HG03575 (cell line): Measurements from ENCODE around the gene OGFOD3.

Experiments used
- ATAC-seq: cut with Tn5 transposase; IDR thresholded peaks from one replicate; pipeline ENCODE4 v1.9.1; 2021; ENCODE audit not compliant: unreplicated experiment, insufficient number of reproducible peaks, low FRiP score; ENCODE audit errors: extremely low read depth

The OGFOD3 gene

GRCh38 chr17:82392941-82393340 is 25.4 kb downstream of the OGFOD3 start:
- ATAC-seq = no peak

GRCh38 chr17:82392209-82392920 is 26.0 kb downstream of the OGFOD3 start:
- ATAC-seq = no peak

DNA sequence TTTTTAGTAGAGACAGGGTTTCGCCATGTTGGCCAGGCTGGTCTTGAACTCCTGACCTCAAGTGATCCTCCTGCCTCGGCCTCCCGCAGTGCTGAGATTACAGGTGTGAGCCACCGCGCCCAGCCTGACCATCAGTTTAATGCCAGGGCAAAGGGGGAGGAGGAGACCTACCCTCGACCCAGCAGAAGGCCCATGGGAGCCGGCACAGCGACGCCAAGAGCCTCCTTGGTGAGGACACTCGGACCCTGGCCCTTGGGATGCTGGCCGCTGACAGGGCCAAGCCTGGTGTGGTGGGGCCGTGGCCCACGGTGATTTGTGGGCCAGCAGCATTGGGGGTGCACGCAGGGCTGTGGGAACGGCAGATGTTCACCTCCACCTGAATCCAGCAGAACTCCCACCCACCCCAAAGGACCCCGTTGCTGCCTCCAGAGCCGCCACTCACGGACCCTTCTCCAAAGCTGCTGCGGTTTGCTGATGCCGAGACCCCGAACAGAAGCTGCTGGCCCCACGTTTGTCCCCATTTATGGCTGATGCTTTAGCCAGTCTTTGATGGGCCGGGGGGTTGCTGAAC is 26.8 kb downstream of the OGFOD3 start:
- ATAC-seq = no peak

DNA sequence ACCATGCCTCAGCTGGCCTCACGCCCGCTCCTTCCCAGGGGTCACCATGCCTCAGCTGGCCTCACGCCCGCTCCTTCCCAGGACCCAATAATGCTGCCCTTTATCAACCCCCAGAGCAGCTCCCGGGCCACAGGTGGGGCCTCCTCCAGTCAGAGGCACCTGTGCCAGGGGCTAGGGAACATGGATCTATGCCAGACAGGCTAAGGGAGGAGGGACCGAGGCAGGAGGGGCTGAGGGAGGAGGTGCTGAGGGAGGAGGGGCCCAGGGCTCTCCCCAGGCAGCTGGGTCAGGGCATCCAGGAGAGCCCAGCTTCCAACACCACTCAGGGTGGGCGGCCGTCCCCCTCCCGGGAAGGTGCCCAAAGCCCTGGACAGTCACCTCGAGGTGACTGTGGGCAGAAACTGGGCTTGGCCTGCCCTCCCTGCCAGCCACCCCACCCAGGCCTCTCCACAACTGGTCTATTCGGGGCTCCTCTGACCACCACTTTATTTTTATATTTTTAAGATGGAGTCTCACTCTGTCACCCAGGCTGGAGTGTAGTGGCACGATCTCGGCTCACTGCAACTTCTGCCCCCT is 27.4 kb downstream of the OGFOD3 start:
- ATAC-seq = no peak

DNA sequence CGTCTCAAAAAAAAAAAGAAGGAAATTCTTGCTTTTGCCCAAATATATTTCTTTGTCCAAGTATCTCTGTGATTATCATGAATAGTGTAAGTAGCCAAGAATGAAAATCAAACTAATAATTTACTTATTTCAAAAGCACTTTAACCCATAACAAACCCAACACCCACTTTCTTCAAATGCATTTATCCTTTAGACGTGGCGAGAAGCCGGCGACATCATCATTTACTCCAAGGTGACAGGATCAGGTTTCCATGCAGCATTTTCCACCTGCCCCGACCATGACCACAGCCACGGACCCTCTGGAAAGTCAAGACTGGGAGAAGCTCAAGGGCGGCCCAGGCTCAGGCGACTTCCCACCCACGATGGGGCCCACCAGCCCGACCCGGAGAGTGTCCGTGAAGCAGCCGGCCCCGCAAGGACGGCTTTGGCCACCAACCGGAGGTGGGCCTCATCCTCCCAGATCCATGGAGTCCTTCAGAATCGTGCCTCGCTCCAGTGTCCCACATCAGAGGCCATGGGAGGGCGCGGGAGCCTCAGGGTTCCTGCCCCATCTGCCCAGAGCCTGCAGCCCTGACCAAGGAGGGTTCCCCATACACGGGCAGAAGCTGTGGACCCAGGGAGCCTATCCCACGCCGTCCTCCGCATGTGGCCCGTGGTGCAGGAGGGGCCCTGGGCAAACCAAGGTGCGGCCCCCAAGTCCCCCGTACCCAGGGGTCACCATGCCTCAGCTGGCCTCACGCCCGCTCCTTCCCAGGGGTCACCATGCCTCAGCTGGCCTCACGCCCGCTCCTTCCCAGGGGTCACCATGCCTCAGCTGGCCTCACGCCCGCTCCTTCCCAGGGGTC is 28.1 kb downstream of the OGFOD3 start:
- no peak for ATAC-seq

DNA sequence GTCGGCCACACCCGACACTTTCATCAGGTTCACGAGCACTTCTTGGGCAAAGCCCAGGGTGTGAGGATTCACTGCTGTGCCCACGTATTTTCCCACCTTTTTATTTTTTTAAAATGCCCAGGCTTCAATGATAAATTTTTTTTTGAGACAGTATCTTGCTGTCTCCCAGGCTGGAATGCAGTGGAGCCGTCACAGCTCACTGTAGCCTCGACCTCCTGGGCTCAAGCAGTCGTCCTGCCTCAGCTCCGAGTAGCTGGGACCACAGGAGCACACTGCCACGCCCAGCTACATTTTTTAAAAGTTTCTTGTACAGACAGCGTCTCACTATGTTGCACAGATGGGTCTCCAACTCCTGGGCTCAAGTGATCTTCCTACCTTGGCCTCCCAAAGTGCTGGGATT is 29.0 kb downstream of the OGFOD3 start:
- no peak for ATAC-seq

DNA sequence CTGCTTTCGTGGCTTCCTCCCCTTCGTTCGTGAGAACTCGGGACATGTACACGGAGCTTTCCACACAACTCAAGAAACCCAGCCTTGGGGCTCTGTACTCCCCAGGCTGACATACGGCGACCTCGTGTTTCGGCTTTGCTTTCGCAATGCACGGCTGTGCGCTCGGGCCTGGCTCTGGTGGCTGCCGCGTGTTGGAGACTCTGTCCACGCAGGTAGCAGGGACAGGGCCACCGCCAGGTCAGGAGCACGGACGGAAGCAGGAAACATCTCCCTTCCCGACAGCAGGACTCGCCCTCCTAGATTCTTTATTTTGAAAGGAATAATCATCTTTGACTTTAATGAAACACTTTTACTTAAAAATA is 29.5 kb downstream of the OGFOD3 start:
- no peak for ATAC-seq

DNA sequence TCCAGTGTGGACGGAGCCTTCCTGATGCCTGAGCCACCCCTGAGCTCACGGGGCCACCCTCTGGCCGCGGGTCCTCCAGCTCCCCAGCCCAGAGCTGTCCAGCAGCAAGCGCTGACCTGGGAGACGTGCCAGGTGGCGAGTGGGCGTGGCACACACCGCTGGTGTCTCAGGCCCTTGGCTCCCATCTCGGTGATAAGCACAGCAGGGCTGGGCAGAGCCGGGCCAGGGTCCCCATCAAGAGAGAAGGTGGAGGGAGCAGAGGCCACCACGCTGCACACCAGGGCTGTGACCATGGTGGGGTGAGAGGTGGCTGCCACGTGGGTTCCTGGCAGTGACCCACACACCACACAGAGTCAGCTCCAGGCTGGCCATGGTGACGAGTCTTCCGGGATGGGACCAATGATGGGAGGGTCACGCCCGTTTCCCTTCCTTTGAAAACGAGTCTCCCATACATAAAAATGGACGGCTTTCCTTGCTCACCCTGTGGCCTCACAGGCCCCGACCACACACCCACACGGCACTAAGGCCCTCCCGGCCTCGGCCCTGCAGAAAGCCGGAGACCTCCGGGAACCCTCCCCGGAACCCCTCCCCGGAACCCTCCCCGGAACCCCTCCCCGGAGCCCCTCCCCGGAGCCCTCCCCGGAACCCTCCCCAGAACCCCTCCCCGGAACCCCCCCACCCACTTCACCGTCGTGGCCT is 30.0 kb downstream of the OGFOD3 start:
- no peak for ATAC-seq

DNA sequence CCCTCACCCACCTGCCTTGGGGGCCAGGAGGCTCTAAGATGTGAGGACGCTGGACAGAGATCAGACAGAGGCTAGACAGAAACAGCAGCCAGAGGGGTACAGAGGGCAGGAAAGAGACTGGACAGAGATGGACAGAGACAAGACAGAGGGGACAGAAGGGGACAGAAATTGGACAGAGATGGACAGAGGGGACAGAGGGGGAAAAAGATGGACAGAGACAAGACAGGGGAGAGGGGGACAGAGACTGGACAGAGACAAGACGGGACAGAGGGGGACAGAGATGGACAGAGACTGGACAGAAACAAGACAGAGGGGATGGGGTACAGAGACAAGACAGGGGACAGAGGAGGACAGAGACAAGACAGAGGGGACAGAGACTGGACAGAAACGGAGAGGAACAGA is 30.7 kb downstream of the OGFOD3 start:
- ATAC-seq = no peak

DNA sequence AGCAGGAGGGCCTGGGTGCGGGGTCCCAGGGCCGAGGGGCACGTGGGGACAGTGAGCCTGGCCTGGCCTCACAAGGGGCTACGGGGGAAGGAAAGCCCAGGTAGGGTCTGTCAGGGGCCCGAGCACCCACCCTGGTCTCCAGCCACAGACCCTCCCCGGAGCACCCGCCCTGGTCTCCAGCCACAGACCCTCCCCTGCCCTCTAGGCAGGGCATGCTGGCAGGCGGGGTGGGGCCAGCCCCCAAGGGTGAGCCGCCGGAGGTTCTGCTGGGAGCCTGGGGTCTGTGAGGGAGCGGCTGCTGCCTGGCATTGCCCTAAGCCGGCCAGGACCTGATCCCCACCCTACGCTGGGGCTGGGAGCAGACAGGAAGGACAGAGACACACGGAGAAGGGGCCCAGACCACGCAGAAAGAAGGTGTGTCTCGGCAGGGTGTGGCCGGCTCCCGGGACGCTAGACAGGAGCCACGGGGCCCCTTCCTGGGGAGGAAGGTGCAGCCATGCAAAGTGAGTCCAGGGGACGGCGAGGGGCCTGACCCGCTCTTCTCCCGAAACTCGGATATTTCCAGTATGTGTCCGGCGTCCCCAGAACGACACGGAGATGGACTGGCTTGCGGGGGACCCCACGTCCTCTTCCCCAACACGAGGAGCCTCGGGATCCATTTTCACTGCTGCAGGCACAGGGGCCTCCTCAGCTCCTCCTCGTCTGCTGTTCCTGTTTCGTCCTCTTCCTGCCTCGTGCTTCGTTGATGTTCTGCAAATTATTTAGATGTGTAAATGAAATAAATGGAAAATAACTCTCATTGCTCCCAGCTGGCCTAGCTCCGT is 31.3 kb downstream of the OGFOD3 start:
- ATAC-seq = no peak

- no peak for ATAC-seq
Measured at GRCh38 chr17:82386255-82386831, 32.0 kb downstream of the OGFOD3 start.

DNA sequence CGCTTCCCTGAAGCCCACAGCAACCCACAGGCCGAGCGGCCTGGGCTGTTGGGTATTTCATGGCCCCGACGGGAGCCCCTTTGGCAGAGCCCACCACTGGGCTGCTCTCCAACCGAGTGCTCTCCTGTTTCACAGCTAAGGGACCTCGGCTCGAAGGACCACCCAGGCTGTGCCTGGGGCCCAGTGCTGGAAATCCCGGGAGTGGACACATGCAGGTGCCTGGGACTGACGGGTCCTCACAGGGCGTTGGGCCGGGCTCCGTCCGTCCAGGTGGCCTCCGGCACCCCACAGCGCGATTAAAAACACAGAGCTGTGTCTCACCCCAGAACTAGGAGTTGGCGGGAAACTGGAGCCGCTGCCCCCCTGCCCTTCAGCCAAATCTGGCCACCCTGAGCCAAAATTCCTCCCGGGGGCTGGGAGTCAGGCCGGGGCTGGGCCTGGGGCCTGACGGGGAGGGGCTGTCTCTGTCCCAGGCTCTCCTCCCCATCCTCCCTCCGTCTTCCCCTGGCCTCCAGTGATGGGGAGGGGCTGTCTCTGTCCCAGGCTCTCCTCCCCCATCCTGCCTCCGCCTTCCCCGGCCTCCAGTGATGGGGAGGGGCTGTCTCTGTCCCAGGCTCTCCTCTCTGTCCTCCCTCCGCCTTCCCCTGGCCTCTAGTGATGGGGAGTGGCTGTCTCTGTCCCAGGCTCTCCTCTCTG is 32.7 kb downstream of the OGFOD3 start:
- ATAC-seq = no peak

GRCh38 chr17:82384730-82385481 is 33.5 kb downstream of the OGFOD3 start:
- no peak for ATAC-seq

GRCh38 chr17:82384051-82384729 is 34.2 kb downstream of the OGFOD3 start:
- ATAC-seq = no peak

GRCh38 chr17:82383411-82383810 is 35.0 kb downstream of the OGFOD3 start:
- ATAC-seq = no peak

- ATAC-seq = no peak
Measured at GRCh38 chr17:82382933-82383255, 35.5 kb downstream of the OGFOD3 start.
